Naive B cell (primary cell): Measurements from ENCODE around the gene OR1S2. TPM values are rescaled to one million over a fixed set of nuclear protein-coding genes. Genes with fewer than 3 reads are reported as not detected.
"Not testable (repeated sequence)": the region's sequence is repeated elsewhere in the genome, so short reads cannot be mapped to it uniquely, and the experiment has no call there.

Source experiments
- ATAC-seq, 2 donors: fragments of 150-1000 bp; cut with Tn5 transposase; 2 replicates each; pipeline ENCODE4 v1.10.0; 2021; ENCODE audit warnings: low read depth in 2 of 2, mild to moderate bottlenecking in 2 of 2, moderate library complexity in 2 of 2
- DNase-seq: peaks from one replicate; pipeline ENCODE4 v3.0.0; 2022
- H3K27ac Mint-ChIP-seq, 6 donors: one replicate each; pipeline ENCODE4 v1.8.0; 2020 to 2022; ENCODE audit warnings: mild to moderate bottlenecking in 6 of 6, mixed read lengths in 6 of 6, moderate library complexity in 5 of 6, inconsistent platforms in 2 of 6
- H3K27me3 Mint-ChIP-seq, 3 donors: one replicate each; pipeline ENCODE4 v1.8.0; 2021 to 2022; ENCODE audit warnings: mixed read lengths in 3 of 3, mild to moderate bottlenecking in 1 of 3
- H3K36me3 Mint-ChIP-seq, 2 donors: one replicate each; pipeline ENCODE4 v1.8.0; 2020 to 2022; ENCODE audit warnings: mixed read lengths in 2 of 2, inconsistent platforms in 1 of 2, mild to moderate bottlenecking in 1 of 2
- H3K4me1 Mint-ChIP-seq, 3 donors: one replicate each; pipeline ENCODE4 v1.8.0; 2020 to 2022; ENCODE audit warnings: mixed read lengths in 3 of 3, inconsistent platforms in 1 of 3, mild to moderate bottlenecking in 1 of 3, moderate library complexity in 1 of 3
- H3K4me3 Mint-ChIP-seq, 8 donors: one replicate each; pipeline ENCODE4 v1.8.0; 2020 to 2022; ENCODE audit warnings: mild to moderate bottlenecking in 8 of 8, mixed read lengths in 8 of 8, moderate library complexity in 8 of 8, inconsistent platforms in 2 of 8
- H3K9me3 Mint-ChIP-seq, 7 donors: one replicate each; pipeline ENCODE4 v1.8.0; 2020 to 2022; ENCODE audit warnings: mixed read lengths in 7 of 7, mild to moderate bottlenecking in 5 of 7, inconsistent platforms in 2 of 7, moderate library complexity in 1 of 7
- polyA plus RNA-seq, 6 donors: library from polyadenylated mRNA; unstranded; fragments of 300-500 nt; fragmentation: Illumina TruSeq; gene quantifications; one replicate each; pipeline ENCODE4 v1.2.3, GENCODE V29; 2021; ENCODE audit warnings: low read depth in 6 of 6

Gene OR1S2, protein sequence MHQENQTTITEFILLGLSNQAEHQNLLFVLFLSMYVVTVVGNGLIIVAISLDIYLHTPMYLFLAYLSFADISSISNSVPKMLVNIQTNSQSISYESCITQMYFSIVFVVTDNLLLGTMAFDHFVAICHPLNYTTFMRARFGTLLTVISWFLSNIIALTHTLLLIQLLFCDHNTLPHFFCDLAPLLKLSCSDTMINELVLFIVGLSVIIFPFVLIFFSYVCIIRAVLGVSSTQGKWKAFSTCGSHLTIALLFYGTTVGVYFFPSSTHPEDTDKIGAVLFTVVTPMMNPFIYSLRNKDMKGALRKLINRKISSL
- polyA plus RNA-seq = not detected

DNA sequence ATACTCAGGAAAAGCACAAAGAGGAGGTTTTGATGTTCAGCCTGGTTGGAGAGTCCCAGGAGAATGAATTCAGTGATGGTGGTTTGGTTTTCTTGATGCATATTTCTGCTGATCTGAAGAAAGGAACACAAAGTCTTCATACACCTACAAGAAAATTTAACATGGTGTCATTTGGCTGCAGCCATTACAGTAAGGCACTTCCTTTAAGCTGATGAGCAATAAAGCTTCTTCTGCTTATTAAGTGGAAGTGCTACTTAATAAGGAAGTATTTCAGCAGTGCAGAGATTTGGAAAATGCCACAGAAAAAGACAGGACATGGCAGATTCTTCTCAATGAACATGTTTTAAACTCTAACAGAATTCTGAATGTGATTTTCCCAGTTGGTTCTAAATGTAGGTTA, at the start of gene OR1S2:
TSS of gene OR1S2 (minus strand) at position 101 of the 400 bp plus-strand sequence. CDS start at position 101, 0 bp downstream.
- no peak within 1 kb of the TSS for H3K4me3 Mint-ChIP-seq
- no peaks in the 10 kb centered on the region for H3K4me1 Mint-ChIP-seq
- H3K27me3 Mint-ChIP-seq = peaks cover 9 to 31% (median 22%) of the 10 kb centered on the region in 3 donors
- no peaks in the 10 kb centered on the region for H3K36me3 Mint-ChIP-seq
- no peak within 1 kb of the TSS for H3K27ac Mint-ChIP-seq
- DNase-seq (no peak), ATAC-seq (no peak)
- H3K9me3 Mint-ChIP-seq = peaks cover 0 to 11% (median 1%) of the 10 kb centered on the region in 7 donors

DNA sequence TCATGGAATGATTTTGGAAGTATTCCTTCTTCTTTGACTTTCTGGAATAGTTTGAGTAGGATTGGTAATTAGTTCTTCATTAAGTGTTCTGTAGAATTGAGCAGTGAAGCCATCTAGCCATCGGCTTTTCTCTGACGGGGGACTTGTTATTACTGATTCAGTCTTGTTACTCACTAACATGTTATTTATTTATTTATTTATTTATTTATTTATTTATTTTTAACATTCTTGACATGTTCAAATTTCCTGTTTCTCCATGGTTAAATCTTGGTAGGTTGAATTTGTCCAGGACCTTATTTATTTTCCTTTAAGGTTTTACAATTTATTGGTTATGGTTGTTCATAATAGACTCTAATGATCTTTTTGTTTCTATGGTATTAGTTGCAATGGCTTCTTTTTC, 40.0 kb upstream of the OR1S2 start:
- no peak overlapping the region for H3K27ac Mint-ChIP-seq
- H3K36me3 Mint-ChIP-seq = no peaks in the 10 kb centered on the region
- H3K4me1 Mint-ChIP-seq = no peaks in the 10 kb centered on the region
- H3K27me3 Mint-ChIP-seq = peaks cover 12 to 38% (median 16%) of the 10 kb centered on the region in 3 donors
- no peak overlapping the region for H3K4me3 Mint-ChIP-seq
- ATAC-seq (no peak), DNase-seq (no peak)
- peaks cover 10 to 35% (median 15%) of the 10 kb centered on the region in 7 donors for H3K9me3 Mint-ChIP-seq

DNA sequence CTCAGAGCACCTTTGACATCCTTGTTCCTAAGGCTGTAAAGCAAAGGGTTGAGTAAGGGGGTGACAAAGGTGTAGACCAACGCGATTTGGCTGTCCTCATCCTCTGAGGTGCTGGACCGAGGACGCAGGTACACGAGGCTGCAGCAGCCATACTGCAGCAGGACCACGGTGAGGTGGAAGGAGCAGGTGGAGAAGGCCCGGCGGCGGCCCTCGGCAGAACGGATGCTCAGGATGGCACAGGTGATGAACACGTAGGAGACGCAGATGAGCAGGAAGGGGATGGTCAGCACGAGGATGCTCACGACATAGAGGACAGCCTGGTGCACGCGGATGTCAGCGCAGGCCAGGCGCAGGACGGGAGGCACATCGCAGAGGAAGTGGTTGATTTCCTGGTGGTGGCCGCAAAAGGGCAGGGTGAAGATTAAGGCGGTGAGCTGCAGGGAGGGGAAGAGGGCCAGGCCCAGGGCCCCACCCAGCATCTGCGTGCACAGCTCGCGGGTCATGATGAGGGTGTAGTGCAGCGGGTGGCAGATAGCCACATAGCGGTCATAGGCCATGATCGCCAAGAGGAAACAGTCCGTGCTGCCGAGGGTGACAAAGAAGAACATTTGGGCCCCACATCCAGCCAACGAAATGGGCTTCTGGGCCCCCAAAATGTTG, 24.1 kb upstream of the OR1S2 start:
- peaks cover 0 to 5% of the 10 kb centered on the region in 2 donors for H3K36me3 Mint-ChIP-seq
- H3K27me3 Mint-ChIP-seq = peaks cover 7 to 26% (median 21%) of the 10 kb centered on the region in 3 donors
- DNase-seq = no peak
- H3K4me1 Mint-ChIP-seq = no peaks in the 10 kb centered on the region
- peak overlapping the region in 1 of 6 donors; percentile 52 for H3K27ac Mint-ChIP-seq
- no peak for ATAC-seq
- peaks cover 0 to 9% (median 3%) of the 10 kb centered on the region in 7 donors for H3K9me3 Mint-ChIP-seq
- no peak overlapping the region for H3K4me3 Mint-ChIP-seq

DNA sequence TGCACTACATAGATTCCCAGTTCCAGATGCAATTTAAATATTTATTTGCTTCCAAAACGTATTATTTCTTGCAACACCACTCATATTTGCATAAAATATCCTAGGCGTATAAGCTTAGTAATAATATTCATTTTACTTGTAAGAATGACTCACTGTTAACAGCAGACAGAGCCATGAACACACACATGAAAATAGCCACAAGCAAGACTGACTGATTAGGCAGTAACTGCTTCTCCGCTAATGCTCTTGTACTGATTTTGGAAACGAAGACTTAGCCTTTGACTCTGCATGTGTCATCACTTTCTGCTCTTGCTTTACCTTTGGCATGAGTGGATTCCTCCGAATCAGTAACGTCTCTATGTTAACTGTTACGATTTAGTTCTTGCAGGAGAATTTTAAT, 18.8 kb upstream of the OR1S2 start:
- ATAC-seq (no peak), DNase-seq (no peak)
- Mint-ChIP-seq H3K27me3 (peaks cover 12 to 26% (median 18%) of the 10 kb centered on the region in 3 donors), H3K4me3 (no peak overlapping the region), H3K4me1 (no peaks in the 10 kb centered on the region), H3K27ac (no peak overlapping the region), H3K36me3 (no peaks in the 10 kb centered on the region), H3K9me3 (peaks cover 0 to 2% (median 0%) of the 10 kb centered on the region in 7 donors)

DNA sequence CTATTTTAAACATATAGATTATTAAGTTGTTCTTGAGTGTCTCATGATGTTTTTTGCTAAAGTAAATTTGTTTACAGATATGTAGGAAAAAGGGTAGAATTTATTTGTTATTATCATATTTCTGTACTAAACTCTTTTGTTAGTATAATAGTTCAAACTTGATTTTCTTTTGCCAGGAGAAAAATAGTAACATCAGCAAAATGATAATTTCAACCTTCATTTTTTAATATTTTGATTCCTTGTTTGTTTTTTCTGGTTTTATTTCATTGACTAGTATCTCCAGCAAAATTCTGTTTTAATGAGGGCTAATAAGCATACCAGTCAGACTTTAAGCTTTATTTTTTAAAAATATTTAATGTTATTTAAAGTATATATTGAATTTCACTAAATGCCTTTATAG, 12.5 kb upstream of the OR1S2 start:
- Mint-ChIP-seq H3K27ac (no peak overlapping the region), H3K36me3 (no peaks in the 10 kb centered on the region), H3K4me1 (no peaks in the 10 kb centered on the region), H3K4me3 (no peak overlapping the region), H3K27me3 (peaks cover 13 to 23% (median 23%) of the 10 kb centered on the region in 3 donors), H3K9me3 (peaks cover 0 to 2% (median 0%) of the 10 kb centered on the region in 7 donors)
- DNase-seq (no peak), ATAC-seq (no peak)

DNA sequence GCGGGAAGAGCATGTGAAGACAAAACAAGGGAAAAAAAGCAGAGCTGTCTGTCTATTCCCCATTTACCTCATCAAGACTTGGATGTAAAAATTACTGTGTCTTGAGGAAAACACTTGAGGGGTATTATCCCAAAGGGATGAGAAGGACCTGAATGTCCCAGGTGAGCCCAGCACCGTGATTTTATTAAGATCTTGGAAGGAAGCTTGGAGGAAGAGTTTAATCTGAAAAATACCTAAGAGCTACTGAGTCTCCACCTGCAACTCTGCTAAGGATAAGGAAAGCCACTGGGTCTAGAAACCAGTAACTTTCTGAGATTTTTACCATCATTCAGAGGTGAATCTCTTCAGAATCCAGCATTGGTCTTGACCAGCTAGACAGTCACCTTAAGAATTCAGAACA, 8.5 kb upstream of the OR1S2 start, which contains the start of gene OR1S1:
TSS of gene OR1S1 (plus strand) at position 301 of the 400 bp plus-strand sequence.
- H3K4me3 Mint-ChIP-seq, H3K27ac Mint-ChIP-seq, ATAC-seq, H3K4me1 Mint-ChIP-seq, H3K36me3 Mint-ChIP-seq, H3K9me3 Mint-ChIP-seq, DNase-seq: not testable (repeated sequence)
- peaks cover 8 to 14% (median 13%) of the 10 kb centered on the region in 3 donors for H3K27me3 Mint-ChIP-seq

DNA sequence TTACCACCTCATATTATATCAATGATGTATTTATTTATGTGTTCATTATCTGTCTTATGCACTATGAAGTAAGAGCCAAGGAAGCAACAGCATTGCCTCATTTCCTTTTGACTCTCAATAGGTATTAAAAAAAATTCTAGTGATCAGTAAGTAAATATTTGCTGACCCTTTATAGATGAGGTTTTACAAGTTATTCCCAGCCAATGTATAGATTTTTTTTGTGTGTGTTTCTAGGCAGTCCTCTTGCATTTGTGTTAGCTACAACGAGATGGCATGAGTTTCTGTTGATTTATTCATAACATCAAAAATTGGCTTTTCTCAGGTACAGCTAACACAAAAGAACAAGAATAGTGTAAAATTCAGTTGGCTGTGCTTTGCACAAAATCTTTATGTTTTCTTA, 4.7 kb downstream of the OR1S2 start:
- no peaks in the 10 kb centered on the region for H3K4me1 Mint-ChIP-seq
- ATAC-seq (no peak), DNase-seq (no peak)
- H3K36me3 Mint-ChIP-seq = no peaks in the 10 kb centered on the region
- H3K9me3 Mint-ChIP-seq = peaks cover 3 to 34% (median 13%) of the 10 kb centered on the region in 7 donors
- no peak overlapping the region for H3K27ac Mint-ChIP-seq
- H3K27me3 Mint-ChIP-seq = peaks cover 5 to 25% (median 16%) of the 10 kb centered on the region in 3 donors
- H3K4me3 Mint-ChIP-seq = no peak overlapping the region

DNA sequence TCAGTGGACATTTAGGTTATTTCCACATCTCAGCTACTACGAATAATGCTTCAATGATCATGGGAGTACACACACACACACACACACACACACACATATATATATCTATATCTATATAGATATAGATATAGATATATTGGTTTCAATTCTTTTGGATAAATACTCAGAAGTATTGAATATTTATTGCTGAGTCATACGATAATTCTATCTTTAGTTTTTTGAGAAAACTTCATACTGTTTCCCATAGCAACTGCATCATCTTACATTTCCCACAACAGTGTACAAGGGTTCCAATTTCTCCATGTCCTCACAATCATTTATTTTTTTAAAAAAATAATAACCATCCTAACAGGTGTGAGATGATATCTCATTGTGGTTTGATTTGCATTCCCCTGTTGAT, 8.0 kb downstream of the OR1S2 start:
- Mint-ChIP-seq H3K36me3 (no peaks in the 10 kb centered on the region), H3K27ac (no peak overlapping the region), H3K4me3 (no peak overlapping the region), H3K4me1 (no peaks in the 10 kb centered on the region), H3K27me3 (peaks cover 2 to 6% (median 4%) of the 10 kb centered on the region in 3 donors), H3K9me3 (peaks cover 4 to 36% (median 11%) of the 10 kb centered on the region in 7 donors)
- ATAC-seq (no peak), DNase-seq (no peak)

DNA sequence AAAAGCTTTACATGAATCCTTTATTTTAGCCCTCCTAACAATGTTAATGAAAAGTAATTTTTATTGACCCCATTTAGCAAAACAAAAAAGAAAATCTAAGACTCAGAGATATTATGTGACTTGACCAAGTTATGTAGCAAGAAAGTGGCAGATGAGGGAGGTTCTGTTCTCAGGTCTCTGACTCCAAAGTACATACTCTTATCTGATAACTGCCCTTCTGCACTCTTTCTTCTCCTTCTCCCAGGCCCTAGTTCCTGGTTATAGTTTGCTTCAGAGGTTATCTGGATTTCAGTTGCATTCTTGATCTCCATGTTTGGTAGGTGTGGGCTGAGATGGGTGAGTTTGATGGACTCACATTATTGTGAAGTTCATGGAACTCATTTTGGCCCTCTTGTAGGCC, 10.6 kb downstream of the OR1S2 start:
- no peak overlapping the region for H3K4me3 Mint-ChIP-seq
- H3K27me3 Mint-ChIP-seq = peaks cover 0 to 6% (median 6%) of the 10 kb centered on the region in 3 donors
- no peak overlapping the region for H3K27ac Mint-ChIP-seq
- H3K9me3 Mint-ChIP-seq = peaks cover 0 to 29% (median 8%) of the 10 kb centered on the region in 7 donors
- H3K36me3 Mint-ChIP-seq = no peaks in the 10 kb centered on the region
- H3K4me1 Mint-ChIP-seq = no peaks in the 10 kb centered on the region
- DNase-seq (no peak), ATAC-seq (no peak)

DNA sequence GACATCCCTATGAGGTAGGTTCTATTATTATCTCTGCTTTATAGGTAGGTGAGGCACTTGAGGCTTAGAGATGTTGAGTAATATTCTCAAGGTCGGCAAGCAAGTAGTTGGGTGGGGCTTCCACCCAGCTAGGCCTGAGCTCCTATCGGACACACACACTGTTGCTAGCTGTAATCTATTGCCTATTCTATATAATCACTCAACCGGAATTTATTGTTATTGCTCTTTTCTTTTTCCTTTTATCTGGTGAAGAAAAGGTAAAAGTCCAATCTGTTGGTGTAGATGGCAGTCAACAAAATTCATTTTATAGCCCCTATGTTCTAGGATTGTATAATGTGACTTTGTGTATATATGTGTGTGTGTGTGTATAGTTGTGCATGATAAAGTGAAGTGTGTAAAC, 11.7 kb downstream of the OR1S2 start:
- Mint-ChIP-seq H3K27me3 (peaks cover 0 to 6% (median 6%) of the 10 kb centered on the region in 3 donors), H3K36me3 (no peaks in the 10 kb centered on the region), H3K9me3 (peaks cover 0 to 17% (median 3%) of the 10 kb centered on the region in 7 donors), H3K4me3 (no peak overlapping the region), H3K4me1 (no peaks in the 10 kb centered on the region), H3K27ac (no peak overlapping the region)
- no peak for DNase-seq
- ATAC-seq = no peak

DNA sequence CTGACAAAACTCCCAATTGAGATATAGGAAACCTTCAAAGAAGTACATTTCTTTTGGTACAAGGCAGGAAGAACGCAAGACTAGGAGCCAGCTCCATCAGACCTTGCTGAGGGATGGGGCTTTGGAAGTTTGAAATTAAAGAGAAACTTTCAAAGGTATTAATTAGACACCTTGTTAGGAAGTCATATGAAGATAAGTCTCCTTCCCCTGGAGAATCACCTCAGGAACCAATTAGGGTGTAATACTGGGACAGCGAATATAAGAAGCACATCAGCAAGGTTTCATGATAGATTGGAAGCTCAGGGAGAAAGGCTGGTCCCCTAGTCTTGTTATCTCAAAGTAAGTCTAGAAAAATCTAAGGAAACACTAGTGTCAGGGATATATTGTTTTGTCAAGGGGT, 15.2 kb downstream of the OR1S2 start, which contains the start of gene OR9Q2:
TSS of gene OR9Q2 (plus strand) at position 301 of the 400 bp plus-strand sequence. CDS start 1,421 bp downstream, outside the sequence.
- H3K9me3 Mint-ChIP-seq = peaks cover 0 to 2% (median 0%) of the 10 kb centered on the region in 7 donors
- H3K27me3 Mint-ChIP-seq = peaks cover 2 to 6% (median 6%) of the 10 kb centered on the region in 3 donors
- no peaks in the 10 kb centered on the region for H3K36me3 Mint-ChIP-seq
- H3K4me1 Mint-ChIP-seq = no peaks in the 10 kb centered on the region
- H3K27ac Mint-ChIP-seq = no peak within 1 kb of the TSS
- DNase-seq = no peak
- H3K4me3 Mint-ChIP-seq = no peak within 1 kb of the TSS
- ATAC-seq = no peak

DNA sequence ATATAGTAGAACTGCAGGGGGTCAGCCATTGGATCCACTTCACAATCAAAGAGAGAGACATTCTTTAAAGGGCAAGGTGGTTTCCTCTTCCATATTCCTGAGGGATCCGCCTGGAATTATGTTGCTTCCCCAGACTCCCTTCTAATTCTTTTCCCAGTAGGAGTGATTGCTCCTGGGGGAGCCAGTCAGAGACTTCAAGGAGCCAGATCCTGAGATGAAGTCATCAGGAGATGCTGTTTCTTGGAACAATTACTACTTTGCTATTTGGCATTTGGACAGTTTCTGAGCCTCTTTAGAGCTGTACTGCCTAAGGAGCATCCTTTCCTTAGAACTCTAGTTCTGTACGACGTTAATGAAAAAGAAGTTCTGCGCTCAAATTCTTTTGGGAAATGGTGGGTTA, 17.0 kb downstream of the OR1S2 start:
- H3K36me3 Mint-ChIP-seq = no peaks in the 10 kb centered on the region
- no peak overlapping the region for H3K4me3 Mint-ChIP-seq
- no peaks in the 10 kb centered on the region for H3K4me1 Mint-ChIP-seq
- no peak overlapping the region for H3K27ac Mint-ChIP-seq
- DNase-seq (no peak), ATAC-seq (no peak)
- peaks cover 4 to 6% (median 6%) of the 10 kb centered on the region in 3 donors for H3K27me3 Mint-ChIP-seq
- H3K9me3 Mint-ChIP-seq = no peaks in the 10 kb centered on the region

DNA sequence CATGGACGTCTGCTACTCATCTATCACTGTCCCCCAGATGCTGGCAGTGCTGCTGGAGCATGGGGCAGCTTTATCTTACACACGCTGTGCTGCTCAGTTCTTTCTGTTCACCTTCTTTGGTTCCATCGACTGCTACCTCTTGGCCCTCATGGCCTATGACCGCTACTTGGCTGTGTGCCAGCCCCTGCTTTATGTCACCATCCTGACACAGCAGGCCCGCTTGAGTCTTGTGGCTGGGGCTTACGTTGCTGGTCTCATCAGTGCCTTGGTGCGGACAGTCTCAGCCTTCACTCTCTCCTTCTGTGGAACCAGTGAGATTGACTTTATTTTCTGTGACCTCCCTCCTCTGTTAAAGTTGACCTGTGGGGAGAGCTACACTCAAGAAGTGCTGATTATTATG, 24.3 kb downstream of the OR1S2 start:
- H3K27ac Mint-ChIP-seq = no peak overlapping the region
- no peak for DNase-seq
- no peak overlapping the region for H3K4me3 Mint-ChIP-seq
- H3K36me3 Mint-ChIP-seq = no peaks in the 10 kb centered on the region
- peaks cover 17 to 43% (median 31%) of the 10 kb centered on the region in 3 donors for H3K27me3 Mint-ChIP-seq
- H3K4me1 Mint-ChIP-seq = no peaks in the 10 kb centered on the region
- no peak for ATAC-seq
- peaks cover 0 to 6% (median 0%) of the 10 kb centered on the region in 7 donors for H3K9me3 Mint-ChIP-seq

DNA sequence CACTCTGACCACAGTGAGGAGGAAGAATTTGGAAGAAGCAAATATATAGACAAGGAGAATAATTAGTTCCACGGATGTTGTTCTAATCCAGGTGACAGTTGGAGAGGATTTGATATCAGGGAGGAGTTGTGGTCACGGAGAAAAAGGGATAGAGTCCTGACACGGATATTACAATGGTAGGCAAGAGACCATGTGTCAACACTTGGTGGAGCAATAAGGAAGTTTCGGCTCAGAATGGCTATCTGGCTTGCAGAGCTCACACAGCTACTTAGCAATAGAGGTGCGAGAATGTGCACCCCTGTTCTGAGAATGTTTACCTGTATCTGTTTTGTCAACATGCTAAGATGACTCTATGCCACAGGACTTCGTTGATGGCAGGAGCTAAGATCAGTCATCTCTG, 25.5 kb downstream of the OR1S2 start:
- DNase-seq (no peak), ATAC-seq (no peak)
- peaks cover 0 to 6% (median 0%) of the 10 kb centered on the region in 7 donors for H3K9me3 Mint-ChIP-seq
- peaks cover 17 to 43% (median 27%) of the 10 kb centered on the region in 3 donors for H3K27me3 Mint-ChIP-seq
- H3K27ac Mint-ChIP-seq = no peak overlapping the region
- H3K4me3 Mint-ChIP-seq = no peak overlapping the region
- no peaks in the 10 kb centered on the region for H3K36me3 Mint-ChIP-seq
- no peaks in the 10 kb centered on the region for H3K4me1 Mint-ChIP-seq
